GM19324 (cell line): ENCODE measurements around the gene PANK4.
"Not testable (repeated sequence)": the region's sequence is repeated elsewhere in the genome, so short reads cannot be mapped to it uniquely, and the experiment has no call there.

Experiments used
- ATAC-seq: cut with Tn5 transposase; IDR thresholded peaks from one replicate; pipeline ENCODE4 v1.9.1; 2021; ENCODE audit warnings: mild to moderate bottlenecking, moderate library complexity; ENCODE audit not compliant: unreplicated experiment, low FRiP score

PANK4 gene

GRCh38 chr1:2525920-2526823 lies at the start of gene PANK4:
PANK4 (minus strand) TSS chr1:2526596; CDS start chr1:2526587, 9 bp downstream.
- peak; percentile 88 for ATAC-seq

GRCh38 chr1:2574350-2574749 lies 48.0 kb upstream of the PANK4 start:
- no peak for ATAC-seq

GRCh38 chr1:2573250-2573920 lies 47.0 kb upstream of the PANK4 start:
- no peak for ATAC-seq

- ATAC-seq = no peak
Measured at GRCh38 chr1:2571348-2571747, 45.0 kb upstream of the PANK4 start.

GRCh38 chr1:2570332-2570731 lies 43.9 kb upstream of the PANK4 start:
- no peak for ATAC-seq

GRCh38 chr1:2569703-2570102 lies 43.3 kb upstream of the PANK4 start:
- ATAC-seq = not testable (repeated sequence)

GRCh38 chr1:2569060-2569459 lies 42.7 kb upstream of the PANK4 start:
- ATAC-seq = no peak

GRCh38 chr1:2568187-2568816 lies 41.9 kb upstream of the PANK4 start:
- ATAC-seq = not testable (repeated sequence)

- no peak for ATAC-seq
Measured at GRCh38 chr1:2567083-2567679, 40.8 kb upstream of the PANK4 start.

GRCh38 chr1:2566101-2567045 lies 40.0 kb upstream of the PANK4 start:
- ATAC-seq = no peak

- no peak for ATAC-seq
Measured at GRCh38 chr1:2564815-2565374, 38.5 kb upstream of the PANK4 start.

- no peak for ATAC-seq
Measured at GRCh38 chr1:2564006-2564814, 37.8 kb upstream of the PANK4 start.

- ATAC-seq = no peak
Measured at GRCh38 chr1:2563205-2563604, 36.8 kb upstream of the PANK4 start.

- no peak for ATAC-seq
Measured at GRCh38 chr1:2561898-2562895, 35.8 kb upstream of the PANK4 start.

GRCh38 chr1:2561446-2561845 lies 35.0 kb upstream of the PANK4 start:
- ATAC-seq = no peak

- ATAC-seq = no peak
Measured at GRCh38 chr1:2560299-2561073, 34.1 kb upstream of the PANK4 start.
